Fibroblast of peridontal ligament (primary cell): ENCODE results near the gene GRB10.

Experiments used
- DNase-seq: peaks from one replicate; pipeline ENCODE4 v3.0.0-alpha.2; 2010; ENCODE audit errors: extremely low read depth

Gene GRB10

DNA sequence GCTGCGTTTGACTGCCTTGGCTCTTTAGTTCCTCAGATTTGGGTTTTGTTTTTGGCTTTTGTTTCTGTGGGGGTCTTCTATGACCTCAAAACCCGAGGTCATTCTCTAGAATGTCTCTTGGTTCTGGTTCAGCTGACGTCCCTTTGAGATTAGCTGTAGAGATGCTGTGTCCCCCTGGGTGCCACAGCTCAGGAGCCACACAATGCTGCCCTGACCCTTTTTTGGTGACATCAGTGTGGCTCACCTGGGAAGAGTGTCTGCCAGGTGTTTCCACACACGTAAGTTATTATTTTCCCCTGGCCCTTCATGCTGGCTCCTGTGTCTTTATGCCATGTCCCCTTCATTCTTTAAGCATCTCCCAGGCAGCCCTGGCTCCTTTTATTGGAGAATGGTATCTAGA, 127.7 kb downstream of the GRB10 start:
- no peak for DNase-seq

- DNase-seq = no peak
These were observed 128.7 kb downstream of the GRB10 start for GRCh38 chr7:50653981-50654425.

DNA sequence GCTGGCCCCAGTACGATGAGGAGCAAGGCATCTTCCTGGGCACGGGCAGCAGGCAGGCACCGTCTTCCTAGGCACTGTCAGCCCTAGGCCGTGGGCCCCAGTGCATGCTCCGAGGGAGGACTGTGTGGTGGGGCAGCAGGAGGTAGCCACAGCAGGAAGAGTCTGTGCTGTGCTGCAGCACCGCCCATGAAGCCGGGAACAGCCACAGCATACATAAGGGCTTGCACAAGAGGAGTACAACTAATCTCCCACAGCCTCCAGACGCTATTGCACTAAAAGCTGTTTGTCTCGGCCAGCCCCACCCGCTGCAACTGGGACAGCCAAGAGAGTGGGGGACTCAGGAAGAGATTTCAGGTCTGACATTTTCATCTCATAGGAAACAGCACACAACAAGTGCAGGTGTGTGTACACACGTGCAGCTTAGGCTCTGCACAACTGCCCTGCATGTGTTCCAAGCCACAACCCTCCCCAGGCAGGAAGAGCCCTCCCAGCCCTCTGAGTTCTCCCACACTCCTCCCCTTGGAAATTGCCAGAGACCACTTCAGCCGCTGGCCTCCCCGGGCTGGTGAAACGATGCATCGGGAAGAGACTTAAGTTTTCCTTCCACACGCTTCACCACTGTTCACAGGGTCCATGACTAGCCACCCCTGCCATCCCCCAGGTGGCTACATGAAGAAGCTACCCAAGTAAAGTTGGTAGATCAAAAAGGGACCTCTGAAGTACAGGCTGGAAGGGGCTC, 129.4 kb downstream of the GRB10 start:
- DNase-seq = no peak

- DNase-seq = no peak
These were observed 130.1 kb downstream of the GRB10 start for GRCh38 chr7:50652400-50653125.

DNA sequence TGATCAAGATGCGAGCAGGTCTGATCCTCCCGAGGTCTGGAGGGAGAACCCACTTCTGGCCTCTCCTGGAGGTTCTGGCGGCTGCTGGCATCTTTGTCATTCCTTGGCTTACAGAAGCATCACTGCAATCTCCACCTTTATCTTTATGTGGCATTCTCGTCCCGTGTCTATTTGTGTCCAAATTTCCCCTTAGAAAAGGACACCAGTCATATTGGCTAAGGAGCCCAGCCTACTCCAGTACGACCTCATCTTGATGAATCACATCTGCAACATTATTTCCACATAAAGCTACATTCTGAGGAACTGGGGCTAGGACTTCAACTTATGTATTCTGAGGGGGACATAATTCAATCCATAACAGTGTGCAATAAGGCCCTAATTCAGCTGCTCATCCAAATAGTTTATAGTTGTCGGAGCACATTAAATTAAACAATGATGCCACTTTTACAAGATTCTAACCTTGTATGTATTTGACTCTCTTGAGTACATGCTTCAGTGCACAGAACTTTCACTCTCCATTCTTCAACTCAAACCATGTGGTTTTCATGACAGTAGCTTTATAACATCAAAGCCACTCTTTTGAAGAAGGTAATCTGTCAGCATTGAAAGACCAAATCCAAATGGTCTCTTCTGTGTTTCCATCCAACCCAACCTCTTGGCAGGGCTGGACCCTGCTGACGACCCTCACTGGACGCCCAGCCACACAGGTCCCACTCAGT, 131.3 kb downstream of the GRB10 start:
- DNase-seq = no peak

- no peak for DNase-seq
These were observed 132.5 kb downstream of the GRB10 start for GRCh38 chr7:50650057-50650664.

DNA sequence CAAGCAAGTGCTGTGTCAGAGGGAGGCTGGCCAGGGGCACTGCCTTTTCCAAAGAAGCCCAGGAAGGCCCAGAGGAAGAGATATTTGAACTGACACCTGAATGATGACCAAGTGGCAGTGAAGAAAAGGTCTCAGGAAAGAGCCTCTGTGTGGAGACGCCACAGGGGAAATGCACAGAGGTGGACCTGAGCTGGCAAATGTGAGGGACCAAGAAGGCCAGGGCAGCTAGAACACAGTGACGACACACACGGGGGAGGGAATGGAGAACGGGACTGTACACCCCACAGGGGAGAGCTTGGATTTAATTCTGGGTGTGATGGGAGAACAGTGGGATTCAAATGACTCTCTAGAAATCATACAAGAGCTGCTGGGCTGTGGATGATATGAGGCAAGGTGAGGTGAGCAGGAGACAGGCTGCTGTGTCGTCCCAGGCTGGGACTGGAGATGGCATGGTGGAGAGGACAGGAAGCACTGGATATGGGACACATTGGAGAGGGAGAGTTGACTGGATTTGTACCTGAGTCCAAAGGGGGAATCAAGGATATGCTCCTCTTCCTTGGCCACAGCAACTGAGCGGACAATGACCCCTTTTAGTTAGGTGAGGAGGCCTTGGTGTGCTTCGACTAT, 133.3 kb downstream of the GRB10 start:
- DNase-seq = no peak

DNA sequence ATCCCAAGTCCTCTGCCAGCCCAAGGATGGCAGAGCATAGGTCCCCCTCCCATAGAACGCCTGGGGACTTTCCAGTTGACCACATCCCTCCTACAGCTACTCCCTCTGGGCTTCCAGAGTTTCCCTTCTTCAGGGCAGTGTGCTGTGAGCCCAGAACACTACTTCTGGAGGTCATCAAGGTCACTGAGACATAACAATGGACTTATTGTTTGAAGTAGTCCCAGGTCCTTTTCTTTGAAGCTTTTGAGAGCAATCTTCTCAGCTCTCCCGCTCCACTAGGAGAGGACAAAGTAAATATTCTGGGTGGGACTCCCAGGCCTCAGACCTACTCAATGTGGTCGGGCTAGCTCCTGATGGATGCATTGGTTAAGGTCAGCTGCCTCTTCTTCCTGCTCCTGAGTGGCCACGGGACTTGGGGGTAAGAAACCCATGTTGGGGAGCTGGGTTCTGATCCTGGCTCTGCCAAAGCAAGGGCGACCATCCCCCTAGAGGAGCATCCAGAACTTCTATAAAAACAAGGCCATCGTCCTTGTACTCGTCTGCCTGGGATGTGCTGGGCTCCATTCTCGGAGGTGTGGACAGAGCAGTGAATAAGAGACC, 134.0 kb downstream of the GRB10 start:
- no peak for DNase-seq

DNA sequence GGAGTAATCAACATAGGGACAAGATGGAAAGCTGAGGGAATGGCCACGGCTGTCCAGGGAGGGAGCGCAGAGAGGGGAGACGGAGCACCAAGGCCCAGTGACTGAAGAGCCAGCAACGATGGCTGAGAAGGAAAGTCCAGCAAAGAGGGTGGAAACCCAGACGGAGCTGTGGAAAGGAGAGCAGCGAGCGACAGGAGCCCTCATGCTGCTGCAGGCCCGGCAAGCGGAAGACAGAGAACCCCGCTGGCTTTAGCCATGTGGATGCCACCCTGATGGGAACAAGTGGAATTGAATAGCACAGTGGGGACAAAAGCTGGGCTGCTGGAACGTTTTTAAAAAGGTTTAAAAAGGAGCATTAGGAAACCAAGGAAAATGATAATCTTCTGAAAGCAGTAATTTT, 134.6 kb downstream of the GRB10 start:
- DNase-seq = no peak

DNA sequence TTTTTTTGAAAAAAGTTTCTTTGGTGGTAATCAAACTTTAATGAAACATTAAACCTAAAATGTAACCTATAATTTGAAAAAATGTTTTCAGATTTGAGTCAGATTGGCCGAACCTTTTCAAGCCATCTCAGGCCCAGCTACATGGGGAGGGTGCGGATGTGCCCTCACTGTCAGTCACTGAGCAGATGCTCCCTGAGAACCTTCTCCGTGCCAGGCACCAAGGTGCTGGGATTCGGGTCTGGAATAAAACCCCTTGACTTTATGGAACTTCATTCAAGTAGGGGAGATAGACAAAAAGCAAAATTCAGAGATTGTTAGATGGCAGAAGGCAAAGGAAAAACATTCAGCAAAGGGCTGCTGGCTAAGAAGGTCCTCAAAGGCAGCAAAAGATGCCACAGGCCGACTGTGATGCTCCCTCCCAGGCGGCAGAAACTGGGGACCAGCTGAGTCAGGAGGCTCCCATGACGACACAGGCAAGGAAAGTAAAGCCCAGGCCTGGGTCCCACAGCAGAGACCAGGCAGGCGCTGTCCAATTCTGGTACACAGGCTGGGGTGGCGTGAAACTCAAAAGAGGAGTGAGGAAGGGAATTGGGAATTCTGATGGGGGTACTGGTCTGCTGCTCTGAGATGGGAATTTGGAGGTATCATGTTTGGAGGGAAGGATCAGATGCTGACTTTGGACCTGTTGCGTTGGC, 135.3 kb downstream of the GRB10 start:
- no peak for DNase-seq

GRCh38 chr7:50646069-50646468, 136.6 kb downstream of the GRB10 start:
- no peak for DNase-seq

- no peak for DNase-seq
These were observed 137.5 kb downstream of the GRB10 start for GRCh38 chr7:50645186-50645585.

DNA sequence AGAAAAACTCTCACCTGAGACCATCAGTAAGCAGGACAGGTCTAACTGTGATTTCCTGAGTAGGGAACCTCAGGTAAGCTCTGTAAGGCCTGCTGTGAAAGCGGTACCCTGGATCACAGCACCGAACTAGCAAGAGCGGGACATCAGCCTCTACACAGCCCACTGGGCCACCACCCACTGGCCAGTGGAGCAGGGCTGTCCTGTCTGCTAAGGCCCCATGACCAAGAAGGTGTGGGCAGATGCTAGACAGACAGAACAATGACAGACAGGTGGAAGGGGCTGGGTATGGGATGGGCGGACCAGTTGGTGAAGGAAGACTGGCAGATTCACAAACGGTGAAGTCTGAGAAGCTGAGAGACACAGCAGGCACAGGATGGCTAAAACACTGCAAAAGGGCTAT, 138.1 kb downstream of the GRB10 start:
- no peak for DNase-seq

DNA sequence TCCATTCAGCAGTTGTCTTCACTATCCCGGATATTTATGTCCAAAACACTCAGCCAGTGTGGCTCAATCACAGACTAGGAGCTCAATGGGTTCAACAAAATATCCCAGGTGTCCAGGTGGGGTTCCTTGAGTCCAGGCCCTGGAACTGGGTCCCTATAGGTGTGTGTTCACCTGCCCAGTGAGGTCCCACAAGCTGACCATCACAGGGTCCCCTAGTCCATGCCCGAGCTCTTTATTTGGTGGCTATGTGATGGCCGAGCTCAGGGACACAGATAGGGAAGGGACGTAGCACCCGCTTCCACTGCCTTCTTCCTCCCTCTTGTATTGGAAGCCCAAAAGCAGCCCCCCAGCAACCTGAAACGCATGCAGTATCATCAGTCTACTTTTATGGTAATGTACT, 138.6 kb downstream of the GRB10 start:
- DNase-seq = no peak

- no peak for DNase-seq
These were observed 141.0 kb downstream of the GRB10 start for GRCh38 chr7:50641442-50642405.

DNA sequence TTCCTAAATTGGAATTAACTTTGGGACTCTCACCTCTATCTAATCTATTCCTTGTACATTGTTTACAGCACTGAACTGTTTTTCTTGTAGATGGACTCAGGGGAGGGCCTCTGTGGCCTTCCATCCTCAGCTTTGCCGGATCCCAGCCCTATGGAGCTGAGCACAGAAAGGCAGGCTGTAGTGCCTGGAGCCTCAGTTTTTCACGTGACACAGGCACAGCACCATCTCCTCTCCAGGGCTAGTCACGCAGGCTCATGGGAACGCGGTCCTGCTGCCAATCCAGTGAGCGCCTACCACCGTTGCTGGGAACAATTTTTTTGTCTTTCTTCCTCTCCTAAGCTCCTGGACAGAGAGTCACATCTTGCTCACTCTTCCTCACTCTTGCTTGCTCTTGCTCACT, 141.9 kb downstream of the GRB10 start:
- no peak for DNase-seq

DNA sequence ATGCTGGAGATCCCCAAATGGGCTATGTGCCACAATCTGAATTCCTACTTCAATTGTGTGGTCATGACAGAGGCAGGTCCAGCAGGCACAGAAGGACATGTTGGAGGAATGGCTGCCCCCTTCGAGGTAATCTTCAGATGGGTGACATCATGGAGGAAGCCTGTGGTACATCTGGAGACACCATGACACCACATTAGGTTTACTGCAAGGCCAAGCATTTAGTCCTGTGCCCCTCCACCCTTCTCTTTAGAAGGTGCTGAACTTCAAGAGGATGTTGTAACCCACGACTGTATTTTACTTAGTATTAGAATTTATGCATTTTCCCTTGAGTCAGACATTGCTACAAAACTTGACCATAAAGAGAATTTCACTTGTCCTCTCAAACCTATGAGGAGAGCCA, 142.4 kb downstream of the GRB10 start:
- no peak for DNase-seq

DNA sequence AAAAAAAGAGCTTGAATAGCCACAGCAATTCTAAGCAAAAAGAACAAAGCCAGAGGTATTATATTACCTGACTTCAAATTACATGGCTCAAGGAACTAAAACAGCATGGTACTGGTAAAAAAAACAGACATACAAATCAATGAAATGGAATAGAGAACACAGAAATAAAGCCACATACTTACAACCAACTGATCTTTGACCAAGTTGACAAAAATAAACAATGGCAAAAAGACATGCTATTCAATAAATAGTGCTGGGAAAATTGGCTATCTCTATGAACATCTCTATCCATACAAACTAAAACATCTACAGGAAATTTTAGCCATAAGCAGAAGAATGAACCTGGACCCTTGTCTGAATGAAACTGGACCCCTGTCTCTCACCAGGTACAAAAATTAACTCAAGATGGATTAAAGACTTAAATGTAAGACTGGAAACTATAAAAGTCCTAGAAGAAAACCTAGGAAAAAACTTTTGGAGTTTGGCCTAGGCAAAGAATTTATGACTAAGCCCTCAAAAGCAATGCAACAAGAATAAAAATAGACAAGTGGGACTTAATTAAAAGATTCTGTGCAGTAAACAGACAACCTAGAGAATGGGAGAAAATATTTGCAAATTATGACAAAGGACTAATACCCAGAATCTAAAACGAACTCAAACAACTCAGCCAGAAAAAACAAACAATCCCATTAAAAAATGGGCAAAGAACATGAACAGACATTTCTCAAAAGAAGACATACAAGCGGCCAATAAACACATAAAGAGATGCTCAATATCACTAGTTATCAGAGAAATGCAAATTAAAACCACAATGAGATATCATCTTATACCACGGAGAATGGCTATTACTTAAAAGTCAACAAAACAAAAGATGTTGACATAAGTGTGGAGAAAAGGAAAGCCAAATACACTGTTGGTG, 144.7 kb downstream of the GRB10 start:
- peak; percentile 36 for DNase-seq

DNA sequence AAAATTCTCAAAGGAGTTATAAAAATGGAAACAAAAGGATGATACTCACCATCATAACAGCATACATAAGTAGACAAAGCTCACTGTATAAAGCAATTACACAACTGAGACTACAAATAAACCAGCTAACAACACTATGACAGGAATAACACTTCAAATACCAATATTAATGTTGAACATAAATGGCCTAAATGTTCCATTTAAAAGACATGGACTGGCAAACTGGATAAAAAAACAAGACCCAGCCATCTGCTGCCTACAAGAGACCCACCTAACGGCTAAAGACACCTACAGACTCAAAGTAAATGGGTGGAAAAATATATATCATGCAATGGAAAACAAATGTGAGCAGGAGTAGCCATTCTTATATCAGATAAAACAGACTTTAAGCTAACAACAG, 148.3 kb downstream of the GRB10 start:
- no peak for DNase-seq
